T-helper 2 cell treated with Interferon-gamma antibody and Interleukin-4, amounts not matched to agents 100 ng/mL and 5 ng/mL, for 36 hours (primary cell): Measurements from ENCODE around the gene RNF151. TPM values are rescaled to one million over a fixed set of nuclear protein-coding genes. Genes with fewer than 3 reads are reported as not detected.
"Not testable (repeated sequence)": the region's sequence is repeated elsewhere in the genome, so short reads cannot be mapped to it uniquely, and the experiment has no call there.

Experiments
- intact Hi-C: fragments of 100-400 bp; cut with micrococcal nuclease; formaldehyde crosslinking; loops from one replicate; pipeline ENCODE4 v1.15.1; 2023
- total RNA-seq: library from RNA; stranded (reverse); gene quantifications from 2 replicates; pipeline ENCODE4 v1.2.3, GENCODE V29; 2022

RNF151 gene
- total RNA-seq, 1 donor from 2014 or later: 0.18 TPM

DNA sequence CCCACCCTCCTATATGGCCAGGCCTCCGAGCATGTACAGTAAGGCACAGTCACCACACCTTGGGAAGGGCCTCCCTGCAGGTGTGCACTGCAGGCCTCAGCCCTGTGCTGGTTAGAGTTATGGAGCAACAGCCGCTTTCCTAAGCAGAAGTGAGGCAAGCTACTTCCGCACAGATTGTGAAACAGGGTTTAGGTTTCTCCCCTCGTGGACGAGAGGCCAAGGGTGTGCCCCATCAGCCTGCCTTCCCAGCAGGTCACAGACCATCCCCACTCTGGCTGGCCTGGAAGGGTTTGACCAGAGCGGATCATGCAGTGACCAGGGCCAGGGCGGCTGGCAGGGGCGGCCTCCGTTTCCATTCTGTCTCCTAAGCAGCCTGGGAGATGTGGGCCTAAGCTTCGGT lies 28.3 kb upstream of the RNF151 start:
- intact Hi-C loops: no loop called here

DNA sequence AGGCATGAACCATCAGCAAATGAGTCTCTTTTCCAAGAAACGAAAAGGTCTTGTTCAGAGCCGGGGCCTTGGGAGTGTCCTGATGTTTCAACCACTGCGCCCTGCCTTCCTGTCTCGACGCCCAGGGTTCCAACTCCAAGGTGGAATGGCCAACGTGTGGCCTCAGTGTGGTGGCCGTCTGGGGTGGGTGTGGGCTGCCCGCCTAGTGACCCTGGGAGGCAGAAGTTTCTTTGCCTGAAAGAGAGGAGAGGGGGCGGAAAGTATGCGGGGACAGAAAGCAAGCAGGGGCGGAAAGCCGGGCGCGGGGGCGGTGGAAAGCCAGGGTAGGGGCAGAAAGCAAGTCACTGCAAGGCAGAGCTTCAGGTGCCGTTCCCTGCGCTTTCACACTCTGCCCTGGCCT lies 27.7 kb upstream of the RNF151 start:
- intact Hi-C loops: no loop called here

DNA sequence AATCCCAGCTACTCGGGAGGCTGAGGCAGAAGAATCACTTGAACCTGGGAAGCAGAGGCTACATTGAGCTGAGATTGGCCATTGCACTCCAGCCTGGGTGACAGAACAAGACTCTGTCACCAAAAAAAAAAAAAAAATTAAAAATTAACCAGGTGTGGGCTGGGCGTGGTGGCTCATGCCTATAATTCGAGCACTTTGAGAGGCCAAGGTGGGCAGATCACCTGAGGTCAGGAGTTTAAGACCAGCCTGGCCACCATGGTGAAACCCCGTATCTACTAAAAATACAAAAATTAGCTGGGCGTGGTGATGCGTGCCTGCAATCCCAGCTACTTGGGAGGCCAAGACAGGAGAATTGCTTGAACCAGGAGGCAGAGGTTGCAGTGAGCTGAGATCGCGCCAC lies 26.8 kb upstream of the RNF151 start:
- intact Hi-C loops: not testable (repeated sequence)

DNA sequence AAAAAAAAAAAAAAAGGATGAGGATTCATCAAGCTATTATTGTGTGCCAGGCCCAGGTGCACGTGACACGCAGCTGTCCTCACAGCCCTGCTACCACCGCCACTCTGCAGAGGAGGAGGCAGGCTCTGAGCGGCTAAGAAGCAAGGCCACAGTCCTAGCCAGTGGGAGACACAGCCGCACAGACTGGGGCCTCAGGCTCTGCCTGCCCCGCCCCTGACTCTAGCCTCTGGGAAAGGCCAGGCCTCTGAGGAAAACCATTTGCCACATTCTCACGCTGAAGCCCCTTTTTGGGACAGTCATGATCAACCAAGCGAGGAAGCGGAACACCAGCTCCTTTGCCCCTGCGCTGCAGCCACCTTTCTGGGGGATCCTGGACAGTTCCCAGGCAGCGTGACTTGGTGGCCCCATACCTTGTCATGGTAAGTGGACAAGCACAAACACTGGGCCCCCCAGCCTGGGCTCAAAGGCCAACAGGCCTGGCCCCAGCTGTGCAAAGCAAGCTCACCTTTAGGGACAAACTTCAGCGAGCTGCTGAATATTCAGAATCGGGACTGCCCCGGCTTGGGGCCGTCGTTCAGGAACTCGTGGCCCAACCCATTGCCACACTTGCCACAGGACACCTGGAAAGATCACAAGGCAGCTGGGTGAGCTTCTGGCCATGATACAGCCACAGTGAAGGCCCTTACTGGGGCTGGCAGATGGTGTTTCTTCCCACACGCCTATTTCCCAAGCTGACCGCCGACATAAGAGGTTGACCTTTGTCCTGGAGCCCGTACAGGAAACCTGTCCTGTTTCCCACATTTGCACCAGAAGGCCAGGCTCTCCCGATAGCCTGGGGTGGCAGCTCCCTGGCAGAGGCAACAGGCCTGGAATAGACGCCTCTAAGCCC lies 26.1 kb upstream of the RNF151 start:
- intact Hi-C loops: no loop called here

- intact Hi-C loops: loop anchor here (2.0 kb wide), 1 partner anchor 23 kb away; the partner anchor contains the start of gene RPS2
Observed at GRCh38 chr16:1941162-1942046, 25.3 kb upstream of the RNF151 start.

DNA sequence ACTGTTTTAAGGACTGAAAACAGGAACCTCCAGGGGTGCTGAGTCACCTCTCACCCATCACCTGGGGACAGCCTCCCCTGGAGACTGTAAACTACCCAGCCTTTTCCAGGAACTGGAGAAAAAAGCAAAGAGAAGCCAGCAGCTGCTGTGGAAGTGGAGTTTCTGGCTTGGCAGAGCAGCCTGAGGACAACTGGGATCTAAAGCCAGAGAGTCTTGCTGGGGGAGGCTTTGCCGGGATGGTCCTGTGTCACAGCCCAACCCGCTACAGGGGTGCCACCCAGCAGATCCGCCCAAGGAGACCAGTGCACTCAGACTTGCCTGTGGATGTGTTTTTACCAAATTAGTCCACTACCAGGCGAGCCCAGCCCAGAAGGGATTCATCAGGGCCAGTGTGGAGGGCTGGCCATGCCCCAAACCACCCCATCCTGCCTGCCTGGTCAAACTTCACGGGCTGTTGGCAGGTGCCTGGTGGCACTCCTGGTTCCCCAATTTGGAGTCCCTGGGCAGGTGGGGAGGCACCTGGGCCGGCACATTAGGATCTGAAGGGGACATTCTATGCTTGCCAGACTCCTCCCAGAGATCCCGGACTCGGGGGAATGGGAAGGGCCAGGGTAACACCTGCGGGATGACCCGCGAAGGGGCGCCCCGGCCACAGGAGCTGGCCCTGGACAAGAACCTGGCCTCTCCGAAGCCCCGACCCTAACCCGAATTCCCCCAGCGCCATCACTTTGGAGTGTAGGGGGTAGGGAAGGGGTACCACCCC lies 24.4 kb upstream of the RNF151 start:
- intact Hi-C loops: loop anchor here (2.0 kb wide), 1 partner anchor 23 kb away; the partner anchor contains the start of gene RPS2

DNA sequence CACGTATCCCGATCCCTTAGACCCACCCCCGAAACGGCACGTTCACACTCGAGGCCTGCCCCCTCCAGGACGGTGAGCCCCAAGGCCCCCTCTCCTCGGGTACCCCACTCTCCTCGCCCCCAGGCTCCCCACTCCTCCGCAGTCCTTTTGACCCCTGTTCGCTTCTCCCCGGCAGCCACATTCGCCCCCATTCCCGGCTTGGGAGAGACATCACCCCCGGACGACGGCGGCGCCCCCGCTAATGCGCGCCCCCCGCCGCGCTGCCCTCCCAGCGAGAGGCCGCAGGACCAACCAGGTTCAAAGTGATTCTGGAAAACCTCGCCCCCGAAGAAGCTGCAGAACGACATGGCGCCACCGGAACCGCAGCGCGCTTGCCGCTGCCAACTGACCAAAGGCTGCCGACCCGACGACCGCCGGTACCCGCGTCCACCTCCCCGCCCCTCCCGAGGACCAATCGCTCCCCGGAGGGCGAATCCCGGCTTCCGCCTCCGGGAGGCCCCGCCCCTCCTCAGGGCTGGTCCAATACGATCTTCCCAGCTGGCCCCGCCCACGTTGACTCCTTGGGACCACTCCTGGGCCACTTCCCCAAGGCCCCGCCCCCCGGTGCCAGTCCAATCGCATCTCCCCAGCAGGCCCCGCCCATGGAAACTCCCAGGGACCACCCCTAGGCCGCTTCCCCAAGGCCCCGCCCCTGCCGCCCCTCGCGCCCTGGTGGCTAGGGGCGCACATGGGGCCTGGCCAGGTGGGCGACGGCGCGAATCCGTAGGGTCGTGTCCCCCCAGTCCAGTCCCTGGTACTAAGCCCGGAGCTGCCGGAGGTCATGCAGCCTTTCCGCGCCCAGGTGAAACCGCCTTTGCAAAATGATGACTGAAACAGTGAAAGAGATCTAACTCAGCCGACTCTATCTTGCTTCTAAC lies 23.6 kb upstream of the RNF151 start, which contains the start of gene MSRB1:
MSRB1 (minus strand) TSS at position 390 of the 917 bp plus-strand sequence; CDS start at position 347, 43 bp downstream.
- intact Hi-C loops: loop anchor here (1.0 to 2.0 kb wide), 2 partner anchors 16 to 22 kb away; partner anchors contain the start of genes NDUFB10 and RPS2

DNA sequence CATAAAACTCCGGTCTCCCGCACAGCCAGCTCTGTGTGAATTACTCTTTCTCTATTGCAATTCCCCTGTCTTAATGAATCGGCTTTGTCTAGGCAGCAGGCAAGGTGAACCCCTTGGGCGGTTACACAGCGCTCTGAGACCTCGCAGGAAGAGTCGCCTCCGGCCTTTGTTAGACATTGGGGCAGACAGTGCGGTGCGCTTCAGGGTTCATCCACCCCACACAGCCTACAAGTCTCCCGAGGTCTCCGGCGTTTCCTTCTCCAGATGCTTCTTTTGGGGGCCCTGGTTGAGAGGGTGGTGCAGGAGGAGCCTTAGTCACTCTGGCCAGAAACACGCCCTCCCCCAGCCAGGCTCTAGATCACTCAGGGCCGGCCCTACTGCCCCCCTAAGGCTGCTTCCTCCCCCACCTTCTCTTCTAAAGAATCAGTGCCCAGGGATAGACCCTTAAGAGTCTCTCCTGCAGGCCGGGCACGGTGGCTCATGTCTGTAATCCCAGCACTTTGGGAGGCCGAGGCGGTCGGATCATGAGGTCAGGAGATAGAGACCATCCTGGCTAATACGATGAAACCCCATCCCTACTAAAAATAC lies 21.9 kb upstream of the RNF151 start:
- intact Hi-C loops: no loop called here

DNA sequence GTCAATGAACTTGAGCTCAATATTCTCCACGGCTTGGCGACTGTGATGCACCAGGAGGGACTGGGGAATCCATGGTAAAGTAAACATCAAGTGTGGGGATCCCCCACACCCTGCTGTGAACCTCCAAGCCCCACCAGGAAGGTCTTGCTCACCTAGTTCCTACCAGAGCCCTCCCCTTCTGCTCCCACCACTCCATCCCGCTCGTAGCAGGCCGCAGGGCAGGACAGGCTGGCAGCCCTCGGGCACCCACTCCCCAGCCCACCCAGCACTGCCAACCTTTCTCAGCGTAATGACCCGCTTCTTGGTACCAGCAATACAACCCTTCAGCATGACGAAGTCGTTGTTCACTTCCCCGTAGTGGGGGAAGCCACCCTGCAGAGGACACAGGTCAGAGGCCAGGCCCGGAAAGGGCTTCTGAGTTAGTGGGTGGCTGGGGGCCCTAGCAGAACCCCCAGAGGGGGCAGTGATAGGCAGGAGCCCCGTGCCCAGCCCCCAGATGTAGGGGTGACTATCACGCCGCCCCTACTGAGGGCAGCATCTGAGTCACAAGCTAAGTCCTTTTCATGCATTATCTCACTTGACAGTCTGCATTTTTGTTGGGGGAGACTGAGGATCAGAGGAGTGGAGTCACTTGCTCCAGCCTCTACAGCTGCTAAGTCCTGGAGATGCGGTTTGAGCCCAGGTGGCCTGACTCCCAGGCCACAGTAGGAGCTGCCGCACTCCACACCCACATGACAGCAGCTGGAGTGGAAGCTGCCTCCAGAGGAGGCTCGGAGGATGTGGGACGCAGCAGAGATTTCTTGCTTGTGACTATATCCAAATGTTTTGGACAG lies 20.9 kb upstream of the RNF151 start:
- intact Hi-C loops: no loop called here

- intact Hi-C loops: no loop called here
Observed at GRCh38 chr16:1946495-1947368, 19.9 kb upstream of the RNF151 start.

DNA sequence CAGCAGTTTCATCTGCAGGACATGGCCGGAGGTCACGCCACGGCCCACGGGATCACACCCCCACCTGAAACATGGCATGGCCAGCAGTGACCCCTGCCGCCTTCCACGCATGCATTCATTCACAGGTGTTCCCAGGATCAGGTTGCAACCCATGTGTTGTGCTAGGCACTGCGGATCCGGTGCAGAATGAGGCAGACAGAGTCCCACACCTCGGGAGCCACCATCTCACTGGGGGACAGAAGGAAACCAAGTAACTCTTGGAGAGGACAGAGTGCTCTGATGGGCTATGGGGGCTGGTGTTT lies 19.3 kb upstream of the RNF151 start:
- intact Hi-C loops: no loop called here

- intact Hi-C loops: no loop called here
Observed at GRCh38 chr16:1949507-1949906, 17.1 kb upstream of the RNF151 start.

DNA sequence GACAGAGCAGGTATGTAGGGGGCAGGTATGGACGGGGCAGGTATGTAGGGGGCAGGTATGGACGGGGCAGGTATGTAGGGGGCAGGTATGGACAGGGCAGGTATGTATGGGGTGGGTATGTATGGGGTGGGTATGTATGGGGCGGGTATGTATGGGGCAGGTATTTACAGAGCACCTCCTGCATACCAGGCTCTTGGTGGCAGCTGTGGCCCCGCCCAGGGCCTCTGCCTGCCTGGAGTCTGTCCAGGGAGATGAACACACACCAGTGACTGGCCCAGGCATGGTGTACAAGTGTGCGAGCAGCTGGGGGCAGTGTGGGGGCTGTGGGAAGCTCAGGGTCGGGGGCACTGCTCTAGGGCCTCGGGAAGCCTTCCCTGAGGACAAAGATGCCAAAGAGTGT lies 16.6 kb upstream of the RNF151 start:
- intact Hi-C loops: no loop called here

DNA sequence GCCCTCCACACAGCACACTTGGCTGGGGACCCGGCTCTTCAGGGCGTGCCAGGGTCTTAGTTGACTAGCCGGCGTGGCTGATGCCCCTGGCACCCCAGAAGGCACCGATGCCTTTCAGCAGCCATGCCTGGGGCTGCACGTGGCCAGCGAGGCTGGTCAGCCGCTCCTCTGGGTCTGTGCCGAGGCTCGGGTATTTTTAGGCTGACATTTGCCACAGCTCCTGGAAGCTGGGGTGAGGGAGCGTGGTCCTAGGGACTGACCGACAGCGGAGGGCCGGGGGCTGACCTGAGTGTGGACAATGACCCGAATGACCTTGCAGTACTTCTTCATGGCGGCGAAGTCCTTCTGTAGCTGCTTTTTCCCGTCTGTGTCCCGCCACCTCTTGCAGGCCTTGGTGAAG lies 16.1 kb upstream of the RNF151 start:
- intact Hi-C loops: no loop called here

DNA sequence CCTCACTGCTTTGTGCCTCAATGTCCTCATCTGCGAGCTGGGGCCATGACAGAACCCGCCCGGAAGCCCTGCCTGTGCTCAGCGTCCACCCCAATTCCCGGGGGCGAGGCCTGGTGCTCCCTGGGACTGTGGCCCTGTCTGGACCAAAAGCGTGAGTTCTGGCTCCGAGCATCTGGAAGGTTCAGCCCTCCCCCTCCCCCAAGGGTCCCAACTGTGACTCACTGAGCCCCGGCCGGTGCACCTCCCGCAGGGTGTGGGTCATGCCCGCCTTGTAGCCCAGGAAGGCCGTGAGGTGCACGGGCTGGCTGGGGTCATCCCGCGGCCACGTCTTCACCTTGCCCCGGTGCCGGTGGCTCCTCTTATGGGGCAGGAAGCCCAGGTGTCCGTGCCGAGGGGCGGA lies 12.9 kb upstream of the RNF151 start:
- intact Hi-C loops: no loop called here

DNA sequence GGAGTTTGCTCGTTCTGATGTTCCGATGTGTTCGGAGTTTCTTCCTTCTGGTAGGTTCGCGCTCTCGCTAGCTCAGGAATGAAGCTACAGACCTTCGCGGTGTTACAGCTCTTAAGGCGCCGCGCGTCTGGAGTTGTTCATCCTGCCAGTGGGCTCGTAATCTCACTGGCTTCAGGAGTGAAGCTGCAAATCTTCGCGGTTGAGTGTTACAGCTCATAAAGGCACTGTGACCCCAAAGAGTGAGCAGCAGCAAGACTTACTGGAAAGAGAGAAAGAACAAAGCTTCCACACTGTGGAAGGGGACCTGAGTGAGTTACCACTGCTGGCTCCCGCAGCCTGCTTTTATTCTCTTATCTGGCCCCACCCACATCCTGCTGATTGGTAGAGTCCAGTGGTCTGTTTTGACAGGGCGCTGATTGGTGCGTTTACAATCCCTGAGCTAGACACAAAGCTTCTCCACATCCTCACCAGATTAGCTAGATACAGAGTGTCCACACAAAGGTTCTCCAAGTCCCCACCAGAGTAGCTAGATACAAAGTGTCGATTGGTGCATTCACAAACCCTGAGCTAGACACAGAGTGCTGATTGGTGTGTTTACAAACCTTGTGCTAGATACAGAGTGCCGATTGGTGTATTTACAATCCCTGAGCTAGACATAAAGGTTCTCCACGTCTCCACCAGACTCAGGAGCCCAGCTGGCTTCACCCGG lies 9.1 kb upstream of the RNF151 start:
- intact Hi-C loops: loop anchor here (5.0 kb wide), 1 partner anchor 185 kb away; the partner anchor contains the start of genes EME2, MRPS34 and NME3

GRCh38 chr16:1958143-1958491 lies 8.5 kb upstream of the RNF151 start:
- intact Hi-C loops: loop anchor here (5.0 kb wide), 1 partner anchor 186 kb away; the partner anchor contains the start of genes EME2, MRPS34 and NME3
